ENCODE measurements around the gene NR5A2.

The NR5A2 gene

GRCh38 chr1:200206340-200206739, 178.8 kb downstream of the NR5A2 start:
- H3K4me3 ChIP-seq (ENCODE audit: low read depth, low read length): no peak overlapping the region
- DNase-seq: peak; percentile 25
- no peak overlapping the region for H3K27ac ChIP-seq
- TF ChIP-seq, protein P1, sequence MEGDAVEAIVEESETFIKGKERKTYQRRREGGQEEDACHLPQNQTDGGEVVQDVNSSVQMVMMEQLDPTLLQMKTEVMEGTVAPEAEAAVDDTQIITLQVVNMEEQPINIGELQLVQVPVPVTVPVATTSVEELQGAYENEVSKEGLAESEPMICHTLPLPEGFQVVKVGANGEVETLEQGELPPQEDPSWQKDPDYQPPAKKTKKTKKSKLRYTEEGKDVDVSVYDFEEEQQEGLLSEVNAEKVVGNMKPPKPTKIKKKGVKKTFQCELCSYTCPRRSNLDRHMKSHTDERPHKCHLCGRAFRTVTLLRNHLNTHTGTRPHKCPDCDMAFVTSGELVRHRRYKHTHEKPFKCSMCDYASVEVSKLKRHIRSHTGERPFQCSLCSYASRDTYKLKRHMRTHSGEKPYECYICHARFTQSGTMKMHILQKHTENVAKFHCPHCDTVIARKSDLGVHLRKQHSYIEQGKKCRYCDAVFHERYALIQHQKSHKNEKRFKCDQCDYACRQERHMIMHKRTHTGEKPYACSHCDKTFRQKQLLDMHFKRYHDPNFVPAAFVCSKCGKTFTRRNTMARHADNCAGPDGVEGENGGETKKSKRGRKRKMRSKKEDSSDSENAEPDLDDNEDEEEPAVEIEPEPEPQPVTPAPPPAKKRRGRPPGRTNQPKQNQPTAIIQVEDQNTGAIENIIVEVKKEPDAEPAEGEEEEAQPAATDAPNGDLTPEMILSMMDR (IDR thresholded peaks at IDR 0.05; ENCODE audit: low read depth, low read length, missing control alignments): no peak
- in situ Hi-C loops (cut with HindIII; ENCODE audit: low pct_ligation_motif_present, low sequenced_read_pairs): no loop called here
- H3K27me3 ChIP-seq (replicated peaks): no peaks in the 10 kb centered on the region
- H3K36me3 ChIP-seq (replicated peaks): no peaks in the 10 kb centered on the region

- DNase-seq: no peak
- TF ChIP-seq, protein P1 (IDR thresholded peaks at IDR 0.05; ENCODE audit: low read depth, low read length, missing control alignments): no peak
- H3K36me3 ChIP-seq (replicated peaks): no peaks in the 10 kb centered on the region
- no peak overlapping the region for H3K27ac ChIP-seq
- H3K4me3 ChIP-seq (ENCODE audit: low read depth, low read length): no peak overlapping the region
- H3K27me3 ChIP-seq (replicated peaks): no peaks in the 10 kb centered on the region
- in situ Hi-C loops (cut with HindIII; ENCODE audit: low pct_ligation_motif_present, low sequenced_read_pairs): no loop called here
These were observed 179.3 kb downstream of the NR5A2 start for GRCh38 chr1:200206761-200207160.

- in situ Hi-C loops (cut with HindIII; ENCODE audit: low pct_ligation_motif_present, low sequenced_read_pairs): no loop called here
- no peaks in the 10 kb centered on the region for H3K36me3 ChIP-seq (replicated peaks)
- no peak overlapping the region for H3K4me3 ChIP-seq (ENCODE audit: low read depth, low read length)
- no peak overlapping the region for H3K27ac ChIP-seq
- H3K27me3 ChIP-seq (replicated peaks): no peaks in the 10 kb centered on the region
- TF ChIP-seq, protein P1 (IDR thresholded peaks at IDR 0.05; ENCODE audit: low read depth, low read length, missing control alignments): no peak
- DNase-seq: peak; percentile 4
These were observed 180.2 kb downstream of the NR5A2 start for GRCh38 chr1:200207711-200208126.

- TF ChIP-seq, protein P1 (IDR thresholded peaks at IDR 0.05; ENCODE audit: low read depth, low read length, missing control alignments): no peak
- Histone ChIP-seq H3K27ac (no peak overlapping the region), H3K27me3 (replicated peaks) (no peaks in the 10 kb centered on the region), H3K4me3 (ENCODE audit: low read depth, low read length) (no peak overlapping the region), H3K36me3 (replicated peaks) (no peaks in the 10 kb centered on the region)
- peak; percentile 65 for DNase-seq
- in situ Hi-C loops (cut with HindIII; ENCODE audit: low pct_ligation_motif_present, low sequenced_read_pairs): no loop called here
These were observed 183.6 kb downstream of the NR5A2 start for GRCh38 chr1:200211157-200211556.

- in situ Hi-C loops (cut with HindIII; ENCODE audit: low pct_ligation_motif_present, low sequenced_read_pairs): no loop called here
- Histone ChIP-seq H3K4me3 (ENCODE audit: low read depth, low read length) (no peak overlapping the region), H3K27ac (no peak overlapping the region), H3K27me3 (replicated peaks) (no peaks in the 10 kb centered on the region), H3K36me3 (replicated peaks) (no peaks in the 10 kb centered on the region)
- TF ChIP-seq, protein P1 (IDR thresholded peaks at IDR 0.05; ENCODE audit: low read depth, low read length, missing control alignments): no peak
- DNase-seq: no peak
These were observed 185.9 kb downstream of the NR5A2 start for GRCh38 chr1:200213392-200213791.

- no peaks in the 10 kb centered on the region for H3K27me3 ChIP-seq (replicated peaks)
- in situ Hi-C loops (cut with HindIII; ENCODE audit: low pct_ligation_motif_present, low sequenced_read_pairs): no loop called here
These were observed 186.4 kb downstream of the NR5A2 start for GRCh38 chr1:200213921-200214320.

More at GRCh38 chr1:200213921-200214320, 186.4 kb downstream of the NR5A2 start:
- no peak overlapping the region for H3K4me3 ChIP-seq (ENCODE audit: low read depth, low read length)
- DNase-seq: no peak
- no peak overlapping the region for H3K27ac ChIP-seq
- TF ChIP-seq, protein P1 (IDR thresholded peaks at IDR 0.05; ENCODE audit: low read depth, low read length, missing control alignments): no peak
- no peaks in the 10 kb centered on the region for H3K36me3 ChIP-seq (replicated peaks)
